LNCAP (cell line): ENCODE measurements around the gene WNT3A.

Experiments used
- TF ChIP-seq, protein P1 (sequence below): fragments of 450-650 bp; IDR thresholded peaks from 2 replicates; pipeline ENCODE4 v1.5.1; 2017; ENCODE audit warnings: mild to moderate bottlenecking

WNT3A gene

GRCh38 chr1:228079013-228079412, 72.2 kb downstream of the WNT3A start:
- TF ChIP-seq, protein P1, sequence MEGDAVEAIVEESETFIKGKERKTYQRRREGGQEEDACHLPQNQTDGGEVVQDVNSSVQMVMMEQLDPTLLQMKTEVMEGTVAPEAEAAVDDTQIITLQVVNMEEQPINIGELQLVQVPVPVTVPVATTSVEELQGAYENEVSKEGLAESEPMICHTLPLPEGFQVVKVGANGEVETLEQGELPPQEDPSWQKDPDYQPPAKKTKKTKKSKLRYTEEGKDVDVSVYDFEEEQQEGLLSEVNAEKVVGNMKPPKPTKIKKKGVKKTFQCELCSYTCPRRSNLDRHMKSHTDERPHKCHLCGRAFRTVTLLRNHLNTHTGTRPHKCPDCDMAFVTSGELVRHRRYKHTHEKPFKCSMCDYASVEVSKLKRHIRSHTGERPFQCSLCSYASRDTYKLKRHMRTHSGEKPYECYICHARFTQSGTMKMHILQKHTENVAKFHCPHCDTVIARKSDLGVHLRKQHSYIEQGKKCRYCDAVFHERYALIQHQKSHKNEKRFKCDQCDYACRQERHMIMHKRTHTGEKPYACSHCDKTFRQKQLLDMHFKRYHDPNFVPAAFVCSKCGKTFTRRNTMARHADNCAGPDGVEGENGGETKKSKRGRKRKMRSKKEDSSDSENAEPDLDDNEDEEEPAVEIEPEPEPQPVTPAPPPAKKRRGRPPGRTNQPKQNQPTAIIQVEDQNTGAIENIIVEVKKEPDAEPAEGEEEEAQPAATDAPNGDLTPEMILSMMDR: no peak

DNA sequence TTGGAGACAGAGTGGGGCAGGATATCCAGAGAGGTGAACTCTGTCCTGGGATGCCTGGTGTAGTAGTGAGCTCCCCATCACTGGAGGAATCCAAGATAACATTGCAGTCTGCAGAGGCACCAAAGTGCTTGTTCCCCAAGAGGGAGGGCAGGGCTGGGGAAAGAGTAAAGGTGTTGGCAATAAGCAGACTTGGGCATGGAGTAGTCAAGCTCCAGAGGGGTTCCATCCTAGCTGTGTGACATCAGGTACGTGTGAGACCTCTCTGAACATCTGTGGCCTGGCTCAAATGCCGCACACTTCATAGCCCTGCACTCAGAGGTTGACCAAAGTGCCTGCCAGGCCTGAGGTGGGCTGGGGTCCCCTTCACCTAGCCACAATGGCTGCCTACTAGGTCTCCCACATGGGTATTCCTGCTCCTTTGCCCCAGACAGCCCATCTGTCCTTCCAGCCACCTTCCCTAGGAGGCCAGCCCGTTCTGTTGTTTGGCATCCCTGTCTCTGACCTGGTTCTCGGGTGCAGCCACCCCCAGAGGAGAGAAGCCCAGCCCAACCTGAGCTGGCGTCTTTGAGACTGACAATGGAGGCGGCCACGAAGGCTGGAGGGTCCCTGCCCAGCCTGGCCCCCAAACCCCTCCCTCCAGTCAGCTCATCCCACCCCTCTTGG, 72.9 kb downstream of the WNT3A start:
- TF ChIP-seq, protein P1: no peak

DNA sequence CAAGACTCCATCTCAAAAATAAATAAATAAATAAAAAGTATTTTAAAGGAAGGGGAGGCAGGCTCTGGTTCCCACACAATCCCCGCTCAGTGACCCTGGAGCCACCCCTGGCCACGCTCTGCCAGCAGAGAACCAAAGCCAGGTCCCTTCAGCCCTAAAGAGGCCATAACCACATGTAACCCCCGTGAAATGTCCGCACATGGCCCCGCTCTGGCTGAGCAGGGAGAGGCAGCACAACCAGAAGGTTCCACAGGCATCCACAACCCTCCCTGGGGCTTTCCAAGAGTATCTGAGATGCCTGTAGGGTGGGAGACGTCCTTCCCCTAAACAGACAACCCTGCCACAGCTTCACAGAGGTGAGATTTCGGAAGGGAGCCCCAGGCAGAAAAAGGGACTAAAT, 74.3 kb downstream of the WNT3A start:
- TF ChIP-seq, protein P1: no peak

DNA sequence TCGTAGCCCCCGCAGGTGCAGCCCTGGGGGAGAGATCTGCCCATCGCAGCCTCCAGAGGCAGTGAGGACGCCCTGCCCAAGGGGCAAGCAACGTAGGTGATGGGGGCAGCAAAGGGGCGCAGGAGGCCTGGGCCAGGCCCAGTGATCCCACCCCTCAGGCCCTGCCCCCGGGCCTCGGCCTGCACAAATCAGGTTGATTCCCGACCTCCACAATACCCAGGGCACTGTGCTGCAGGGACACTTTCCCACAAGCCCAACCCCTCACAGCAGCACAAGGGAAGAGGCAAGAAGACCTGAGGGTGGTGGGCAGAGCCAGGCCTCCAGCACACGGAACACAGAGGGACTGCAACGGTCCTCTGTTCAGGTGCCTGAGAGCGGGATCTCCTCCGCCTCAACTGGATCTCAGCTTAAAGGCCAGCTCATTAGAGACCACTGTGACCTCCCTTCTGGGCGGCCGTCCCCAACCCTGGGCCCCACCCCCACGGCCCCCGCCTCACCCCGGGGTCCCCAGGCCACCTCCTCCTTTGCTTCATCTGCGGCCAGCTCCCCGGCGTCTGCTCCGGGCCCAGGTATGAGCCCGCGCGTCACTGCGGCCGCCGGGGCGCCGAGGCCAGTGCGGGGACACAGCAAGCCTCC, 74.9 kb downstream of the WNT3A start:
- TF ChIP-seq, protein P1: no peak

GRCh38 chr1:228082214-228082917, 75.6 kb downstream of the WNT3A start, which contains the start of gene ARF1:
ARF1 (plus strand) TSS chr1:228082708; CDS start chr1:228097115, 14,407 bp downstream.
- TF ChIP-seq, protein P1: no peak

- TF ChIP-seq, protein P1: no peak
Measured at GRCh38 chr1:228082918-228083870, 76.4 kb downstream of the WNT3A start.

DNA sequence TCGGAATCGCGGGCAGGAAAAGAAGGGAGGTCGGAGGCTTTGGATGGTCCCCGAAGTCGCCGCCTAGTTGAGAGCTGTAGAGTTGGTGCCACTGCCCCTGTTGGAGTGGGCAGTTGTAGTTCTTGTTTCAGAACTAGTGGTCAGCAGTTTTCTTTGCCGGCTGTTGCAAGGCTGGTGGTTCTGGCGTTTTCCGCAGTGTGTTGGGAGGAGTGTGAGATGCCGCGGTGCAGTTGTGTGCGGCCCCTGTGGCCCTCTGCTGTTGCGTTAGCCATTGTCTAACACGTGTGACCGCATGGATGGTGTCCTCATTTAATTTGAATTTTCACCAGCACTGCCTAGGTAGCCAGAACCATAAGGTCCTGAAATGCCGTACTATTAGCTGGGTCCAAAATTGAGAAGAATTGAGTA, 77.1 kb downstream of the WNT3A start:
- TF ChIP-seq, protein P1: no peak; the same call in 1 of the 2 replicates
